NCI-H446 treated with DMSO at 0.1 percent for 48 hours (cell line): ENCODE data around the gene AIF1.
A peak's percentile ranks its signal among the peaks of the same experiment; 100 is the strongest.

Source experiments
- DNase-seq: peaks from one replicate; lab custom pipeline; 2025; lab: John Stamatoyannopoulos, UW

Gene AIF1

DNA sequence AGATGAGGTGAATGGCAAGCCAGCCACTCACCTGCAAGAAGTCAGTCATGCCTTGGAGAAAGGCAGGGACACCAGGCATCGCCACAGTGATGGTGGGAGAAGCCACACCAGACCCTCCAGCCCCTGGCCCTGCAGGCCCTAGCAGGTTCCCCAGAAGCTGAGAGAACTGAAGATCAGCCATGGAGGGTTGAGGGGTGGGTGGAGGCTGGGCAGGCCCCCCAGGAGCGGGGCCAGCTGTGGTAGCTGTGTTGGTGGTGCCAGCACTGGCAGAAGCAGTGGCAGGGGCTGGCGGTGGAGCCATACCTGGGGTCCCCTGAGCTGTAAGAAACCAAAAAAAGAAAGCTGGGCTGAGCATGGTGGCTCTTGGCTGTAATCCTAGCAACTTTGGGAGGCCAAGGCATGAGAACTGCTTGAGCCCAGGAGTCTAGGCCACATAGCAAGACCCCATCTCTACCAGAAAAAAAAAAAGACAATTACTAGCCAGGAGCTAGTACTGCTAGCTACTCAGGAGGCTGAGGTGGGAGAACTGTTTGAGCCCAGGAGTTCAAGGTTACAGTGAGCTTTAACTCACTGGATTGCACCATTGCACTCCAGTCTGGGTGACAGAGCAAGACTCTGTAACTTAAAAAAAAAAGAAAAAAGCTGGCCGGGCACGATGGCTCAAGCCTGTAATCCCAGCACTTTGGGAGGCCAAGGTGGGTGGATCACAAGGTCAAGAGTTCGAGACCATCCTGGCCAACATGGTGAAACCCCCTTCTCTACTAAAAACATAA lies 27.9 kb downstream of the AIF1 start:
- no peak for DNase-seq

- no peak for DNase-seq
These were observed 28.9 kb downstream of the AIF1 start for GRCh38 chr6:31643818-31644454.

GRCh38 chr6:31645325-31645724 lies 30.3 kb downstream of the AIF1 start:
- no peak for DNase-seq

DNA sequence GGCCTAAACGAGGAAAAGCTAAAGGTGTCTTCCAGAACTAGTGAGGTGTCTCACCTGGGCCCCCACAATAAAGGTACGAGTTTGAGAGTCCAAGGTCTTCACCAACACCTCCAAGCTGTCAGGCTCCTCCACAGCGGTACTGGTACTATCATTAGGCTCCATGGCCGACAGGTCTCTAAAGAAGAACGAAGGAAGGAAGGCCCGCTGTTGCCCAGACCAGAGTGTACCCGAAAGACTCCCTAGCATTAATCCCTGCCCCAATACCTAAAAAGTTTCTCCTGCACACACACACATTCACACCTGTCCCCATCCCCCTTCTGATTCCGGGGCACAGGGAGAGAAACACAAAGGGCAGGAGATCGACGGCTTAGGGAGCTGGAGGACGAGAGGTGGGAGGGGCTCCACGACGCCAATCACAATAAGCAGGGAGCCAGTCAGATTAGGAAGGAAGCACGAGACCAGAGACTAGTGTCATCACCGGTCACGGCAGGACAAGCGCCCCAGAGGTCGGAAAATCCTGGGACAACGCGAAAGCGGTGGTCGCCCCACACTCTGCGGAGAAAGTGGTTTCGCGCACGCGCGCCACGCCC lies 36.7 kb downstream of the AIF1 start:
- DNase-seq: peak; percentile 67

- peak; percentile 97 for DNase-seq
These were observed 38.1 kb downstream of the AIF1 start for GRCh38 chr6:31652925-31653724.

DNA sequence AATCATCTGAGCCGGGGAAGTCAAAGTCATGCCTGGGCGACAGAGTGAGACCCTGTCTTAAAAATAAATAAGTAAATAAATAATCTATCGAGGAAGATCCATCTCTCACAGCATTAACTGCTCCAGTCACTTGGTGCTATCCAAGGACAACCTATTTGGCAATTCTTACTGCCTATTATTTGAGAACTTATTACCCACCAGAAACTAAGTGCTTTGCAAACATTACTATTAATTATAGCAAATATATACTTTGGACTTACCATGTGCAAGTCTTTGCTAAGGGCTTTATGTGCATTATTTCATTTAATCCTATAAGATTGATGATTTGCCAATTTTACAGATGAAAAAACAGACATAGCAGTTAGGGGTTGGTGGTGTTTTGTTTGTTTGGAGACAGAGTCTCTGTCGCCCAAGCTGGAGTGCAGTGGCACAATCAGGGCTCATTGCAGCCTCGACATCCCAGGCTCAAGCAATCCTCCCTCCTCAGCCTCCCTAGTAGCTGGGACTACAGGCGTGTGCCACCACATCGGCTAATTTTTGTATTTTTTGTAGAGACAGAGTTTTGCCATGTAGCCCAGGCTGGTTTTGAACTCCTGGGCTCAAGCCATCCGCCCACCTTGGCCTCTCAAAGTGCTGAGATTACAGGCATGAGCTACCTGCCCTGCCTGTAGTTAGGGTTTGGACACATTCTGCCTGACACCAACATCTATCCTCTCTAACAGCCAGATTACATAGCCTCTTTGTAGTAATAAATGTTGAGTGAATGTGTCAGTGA lies 39.7 kb downstream of the AIF1 start:
- no peak for DNase-seq

DNA sequence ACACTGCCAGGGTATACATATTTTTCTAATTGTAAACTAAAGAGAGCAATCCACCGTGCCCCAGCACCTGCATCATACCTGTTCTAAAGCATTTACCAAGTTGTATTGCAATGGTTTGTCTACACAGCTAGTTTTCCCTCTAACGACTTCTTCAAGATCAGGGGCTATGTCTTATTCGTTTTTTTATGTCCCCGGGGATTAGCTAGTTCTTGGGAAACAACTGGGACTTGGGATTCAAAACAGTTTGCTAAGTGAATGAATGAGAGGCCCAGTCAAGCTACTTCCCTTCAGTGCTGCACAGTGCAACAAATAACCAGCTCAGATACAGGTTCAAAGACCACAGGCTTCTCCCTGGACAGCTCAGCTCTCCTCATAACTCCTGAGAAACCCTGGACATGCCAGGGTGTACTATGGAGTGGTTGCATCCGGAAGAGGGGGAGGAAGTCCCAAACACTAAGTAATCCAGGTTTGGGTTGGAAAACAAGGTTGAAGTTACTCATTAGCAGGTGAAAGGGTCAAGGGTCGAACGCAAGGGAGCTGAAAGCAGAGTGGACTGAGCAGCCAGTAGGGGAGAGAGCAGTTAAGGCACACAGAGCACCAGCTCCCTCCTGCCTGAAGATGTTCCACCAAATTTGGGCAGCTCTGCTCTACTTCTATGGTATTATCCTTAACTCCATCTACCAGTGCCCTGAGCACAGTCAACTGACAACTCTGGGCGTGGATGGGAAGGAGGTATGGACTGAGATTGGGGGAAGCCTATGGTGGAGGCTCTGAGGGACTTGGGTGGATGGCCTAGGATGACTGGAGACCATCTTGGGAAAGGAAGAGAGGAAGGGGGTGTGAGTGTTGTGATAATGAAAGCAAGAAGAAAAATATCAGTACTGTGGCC lies 40.6 kb downstream of the AIF1 start, which contains the start of gene APOM:
APOM (plus strand) TSS at position 546 of the 889 bp plus-strand sequence; CDS start at position 619, 73 bp downstream.
- no peak for DNase-seq

GRCh38 chr6:31657406-31658157 lies 42.5 kb downstream of the AIF1 start:
- DNase-seq: no peak

DNA sequence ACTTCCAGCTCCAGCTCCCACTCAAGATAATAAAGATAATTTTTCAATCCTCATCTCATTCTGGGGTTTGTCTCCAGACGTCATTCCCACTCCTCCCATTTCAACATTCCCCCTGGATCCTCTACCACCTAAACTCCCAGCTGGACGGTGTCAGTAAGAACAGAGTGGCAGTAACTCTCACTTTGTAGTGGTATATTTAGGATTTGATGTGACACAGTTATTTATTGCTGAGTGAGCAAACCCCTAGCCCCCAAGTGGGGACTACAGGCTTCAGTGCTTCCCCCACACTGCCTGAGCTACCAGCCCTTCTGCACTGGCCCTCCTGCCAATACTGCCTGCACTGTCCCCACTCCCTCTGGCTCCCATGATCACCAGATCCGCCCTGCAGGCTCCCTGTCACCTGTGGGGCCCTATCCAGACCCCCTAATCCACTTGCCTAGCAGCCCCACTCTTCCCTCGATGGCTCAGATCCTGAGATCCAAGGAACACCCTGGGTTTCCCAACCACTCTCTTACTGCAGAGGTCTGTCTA lies 43.2 kb downstream of the AIF1 start:
- no peak for DNase-seq

GRCh38 chr6:31658983-31659648 lies 44.1 kb downstream of the AIF1 start:
- no peak for DNase-seq

- DNase-seq: no peak
These were observed 44.8 kb downstream of the AIF1 start for GRCh38 chr6:31659649-31660380.

DNA sequence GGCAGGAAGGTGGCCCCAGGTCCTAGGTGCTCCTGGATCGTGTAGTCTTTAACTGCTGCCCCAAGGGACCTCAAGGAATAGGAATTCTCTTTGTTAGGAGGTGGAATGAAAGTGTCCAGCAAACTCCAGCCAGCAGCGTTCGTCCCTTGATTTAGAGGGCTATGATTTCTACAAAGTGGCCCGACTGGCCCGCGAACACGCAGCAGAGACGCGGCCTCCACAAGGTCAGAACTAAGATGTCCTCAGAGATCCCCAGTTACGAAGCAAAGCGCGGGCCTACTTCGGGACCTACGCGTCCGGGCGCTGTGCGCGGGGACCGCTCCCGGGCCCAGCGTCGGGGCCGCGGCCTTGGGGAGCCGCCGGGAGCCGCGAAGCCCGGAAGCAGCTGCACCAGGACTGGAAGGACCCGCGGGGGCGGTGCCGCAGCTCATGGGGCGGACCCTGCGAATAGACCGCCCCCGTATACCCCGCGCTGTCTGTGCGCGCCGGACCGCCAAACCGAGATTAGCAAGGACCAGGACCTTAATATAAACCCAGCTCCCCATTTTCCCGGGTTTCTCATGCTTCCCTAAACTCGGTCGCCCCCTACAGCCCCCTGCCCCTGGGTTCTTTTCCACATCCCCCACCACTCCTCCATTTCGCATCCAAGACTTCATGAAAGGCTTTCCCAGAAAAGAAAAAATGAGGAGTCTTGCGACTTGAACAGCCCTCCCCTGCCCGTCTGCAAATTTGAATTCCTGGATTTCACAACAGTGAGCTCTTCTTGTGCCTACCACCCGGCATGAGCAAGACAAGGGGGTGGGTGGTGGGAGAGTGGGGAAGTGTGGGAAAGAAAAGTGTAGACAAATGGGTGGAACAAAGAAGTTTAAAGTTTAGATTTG lies 45.6 kb downstream of the AIF1 start, which contains the start of gene C6orf47:
C6orf47 (minus strand) TSS at position 398 of the 881 bp plus-strand sequence. CDS start 831 bp downstream, outside the sequence.
- DNase-seq: peak; percentile 60

- DNase-seq: no peak
These were observed 46.5 kb downstream of the AIF1 start for GRCh38 chr6:31661262-31662123.

DNA sequence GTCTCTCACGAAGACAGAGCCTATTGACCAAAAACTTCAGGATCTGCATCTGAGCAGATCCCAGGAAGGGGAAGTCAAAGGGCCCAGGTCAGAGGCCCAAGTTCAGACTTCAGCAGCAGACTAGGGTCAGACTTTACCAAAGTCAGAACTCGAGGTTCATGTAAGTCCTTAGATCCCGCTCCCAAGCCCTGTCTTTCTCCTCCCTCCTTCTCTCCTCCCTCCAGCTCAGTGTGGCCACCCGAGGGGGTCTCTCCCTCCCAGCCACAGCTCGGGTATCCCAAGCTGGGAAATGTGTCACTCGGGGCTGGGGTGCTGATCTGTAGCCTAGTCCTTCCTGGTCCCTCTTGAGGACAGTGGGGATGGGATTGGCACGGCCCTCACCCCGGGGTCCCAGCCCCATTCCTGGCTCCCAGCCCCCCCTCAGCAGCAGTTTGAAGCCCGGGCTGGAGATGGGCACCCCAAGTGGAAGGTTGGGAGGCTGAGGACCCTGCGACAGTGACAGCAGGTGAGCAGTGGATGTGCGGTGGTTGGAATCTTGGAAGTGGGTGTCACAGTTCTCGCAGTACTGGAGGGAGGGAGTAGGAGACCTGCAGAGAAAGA lies 47.2 kb downstream of the AIF1 start:
- DNase-seq: no peak

DNA sequence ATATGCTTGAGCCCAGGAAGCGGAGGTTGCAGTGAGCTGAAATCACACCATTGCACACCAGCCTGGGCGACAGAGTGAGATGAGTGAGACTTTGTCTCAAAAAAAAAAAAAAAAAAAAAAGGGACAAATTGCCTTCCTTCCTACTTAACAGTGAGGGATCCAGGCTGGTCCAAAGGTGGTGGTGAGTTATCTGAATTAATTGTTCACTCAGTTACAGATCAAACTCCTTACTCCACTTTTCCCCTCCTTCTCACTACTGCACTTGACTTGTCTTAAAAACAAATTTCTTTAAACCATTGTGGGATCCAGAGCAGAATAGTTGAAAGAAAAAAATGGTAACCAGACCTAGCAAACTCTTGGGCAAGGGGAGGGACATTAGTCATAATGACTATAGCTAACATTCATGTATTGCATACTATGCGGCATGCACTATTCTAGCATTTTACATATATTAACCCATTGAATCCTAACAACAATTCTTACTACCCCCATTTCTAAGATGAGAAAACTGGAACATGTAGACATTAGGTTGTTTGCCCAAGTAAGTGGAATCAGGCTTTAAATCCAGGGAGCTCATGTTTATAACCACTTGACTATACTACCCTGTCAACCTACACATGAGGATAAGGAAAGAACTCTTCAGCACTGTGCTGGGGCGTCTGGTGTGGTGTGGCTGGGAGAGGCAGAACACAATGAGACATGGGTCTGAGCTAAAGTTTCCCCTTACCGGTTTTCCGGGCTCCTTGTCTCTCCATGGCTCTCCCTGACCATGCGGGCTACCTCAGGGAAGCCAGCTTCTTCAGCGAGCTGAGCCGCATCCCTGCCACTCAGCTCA lies 48.3 kb downstream of the AIF1 start:
- no peak for DNase-seq
